GM18511 (cell line): ENCODE data around the gene UGT1A6.

Source experiments
- ATAC-seq: cut with Tn5 transposase; IDR thresholded peaks from one replicate; pipeline ENCODE4 v1.9.1; 2021; ENCODE audit warnings: mild to moderate bottlenecking, moderate library complexity; ENCODE audit not compliant: unreplicated experiment

UGT1A6 gene

GRCh38 chr2:233817995-233818638 is 125.4 kb downstream of the UGT1A6 start:
- ATAC-seq = no peak

GRCh38 chr2:233818639-233819621 is 126.2 kb downstream of the UGT1A6 start:
- ATAC-seq = no peak

- no peak for ATAC-seq
Measured at GRCh38 chr2:233819884-233820773, 127.4 kb downstream of the UGT1A6 start.

- no peak for ATAC-seq
Measured at GRCh38 chr2:233820774-233821105, 128.1 kb downstream of the UGT1A6 start.

GRCh38 chr2:233821196-233821595 is 128.5 kb downstream of the UGT1A6 start:
- no peak for ATAC-seq

GRCh38 chr2:233821709-233822100 is 129.0 kb downstream of the UGT1A6 start:
- no peak for ATAC-seq

- ATAC-seq = no peak
Measured at GRCh38 chr2:233822101-233822771, 129.5 kb downstream of the UGT1A6 start.
